ENCODE results near the gene NKAIN1. TPM values are rescaled to one million over a fixed set of nuclear protein-coding genes. Genes with fewer than 3 reads are reported as not detected.
"Not testable (repeated sequence)": the region's sequence is repeated elsewhere in the genome, so short reads cannot be mapped to it uniquely, and the experiment has no call there.

NKAIN1 gene
- total RNA-seq, 2 experiments from 2014 or later = not detected

DNA sequence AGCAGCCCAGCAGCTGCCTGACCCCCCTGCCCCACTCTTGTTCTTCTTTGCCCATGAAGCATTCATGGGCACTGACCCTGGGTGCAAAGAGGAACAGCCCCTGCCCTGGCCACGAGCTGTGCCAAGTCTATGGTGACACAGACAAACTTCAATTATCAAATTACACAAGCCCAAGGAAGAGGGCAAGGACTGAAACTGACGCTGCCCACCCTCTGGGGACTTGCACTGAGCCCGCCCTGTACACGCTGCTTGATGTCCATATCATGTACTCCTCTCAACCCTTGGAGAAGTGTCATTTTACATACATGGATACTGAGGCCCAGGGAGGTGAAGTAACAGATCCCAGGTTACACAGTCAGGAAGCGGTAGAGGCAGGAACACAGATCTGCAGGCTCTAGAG, 32.1 kb downstream of the NKAIN1 start:
- no peaks in the 10 kb centered on the region for H3K36me3 Mint-ChIP-seq (ENCODE audit: low read depth)
- H3K4me1 Mint-ChIP-seq (ENCODE audit: low read depth) = no peaks in the 10 kb centered on the region
- H3K9me3 Mint-ChIP-seq = peaks cover 7% of the 10 kb centered on the region
- no peaks in the 10 kb centered on the region for H3K27me3 Mint-ChIP-seq (ENCODE audit: low read depth)
- H3K27ac Mint-ChIP-seq = no peak overlapping the region
- H3K4me3 Mint-ChIP-seq = no peak overlapping the region
- intact Hi-C loops (cut with micrococcal nuclease) = no loop called here
- CTCF ChIA-PET = interaction anchor here (0.6 kb wide), 1 partner anchor 12 kb away, joined by 5 read pairs; no protein-coding TSS in a partner anchor
- DNase-seq = no peak

DNA sequence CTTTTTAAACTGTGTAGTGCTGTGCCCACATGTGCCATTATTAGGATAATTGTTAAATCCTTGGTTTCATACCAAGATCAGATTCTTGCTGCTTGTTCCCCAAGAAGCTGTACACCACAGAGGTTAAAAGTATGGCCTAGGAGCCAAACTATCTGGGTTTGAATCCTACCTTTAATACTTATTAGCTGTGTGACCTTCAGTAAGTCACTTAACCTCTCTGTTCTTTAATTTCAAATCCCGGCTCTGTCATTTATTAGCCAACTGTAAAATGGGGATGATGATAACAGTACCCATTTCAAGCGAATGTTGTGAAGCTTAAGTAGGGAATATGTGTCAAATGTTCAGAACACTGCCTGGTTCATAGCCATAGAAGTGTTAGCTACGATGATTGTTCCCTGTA, 32.6 kb downstream of the NKAIN1 start:
- no peak overlapping the region for H3K4me3 Mint-ChIP-seq
- intact Hi-C loops (cut with micrococcal nuclease) = no loop called here
- no peaks in the 10 kb centered on the region for H3K4me1 Mint-ChIP-seq (ENCODE audit: low read depth)
- H3K27ac Mint-ChIP-seq = no peak overlapping the region
- H3K36me3 Mint-ChIP-seq (ENCODE audit: low read depth) = no peaks in the 10 kb centered on the region
- DNase-seq = no peak
- CTCF ChIA-PET = interaction anchor here (0.6 kb wide), 1 partner anchor 12 kb away, joined by 5 read pairs; no protein-coding TSS in a partner anchor
- H3K9me3 Mint-ChIP-seq = peaks cover 5% of the 10 kb centered on the region
- H3K27me3 Mint-ChIP-seq (ENCODE audit: low read depth) = no peaks in the 10 kb centered on the region

DNA sequence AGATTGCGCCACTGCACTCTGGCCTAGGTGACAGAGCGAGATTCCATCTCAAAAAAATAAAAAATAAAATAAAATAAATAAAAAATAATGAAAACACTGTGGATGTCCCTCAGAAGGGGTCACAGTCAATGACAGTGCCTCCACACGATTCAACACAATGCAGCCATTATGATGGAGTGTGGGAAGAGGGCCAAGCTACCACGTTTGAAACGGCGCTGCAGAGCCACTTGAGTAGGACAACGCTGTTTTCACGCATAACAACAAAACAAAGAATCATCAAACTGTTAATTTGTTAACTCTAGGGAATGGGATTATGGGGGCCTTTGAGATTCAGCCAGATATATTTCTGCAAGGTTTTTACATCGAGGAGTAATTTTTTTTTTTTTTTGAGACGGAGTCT, 36.5 kb downstream of the NKAIN1 start:
- Mint-ChIP-seq H3K27ac (no peak overlapping the region), H3K36me3 (ENCODE audit: low read depth) (no peaks in the 10 kb centered on the region), H3K9me3 (no peaks in the 10 kb centered on the region), H3K4me3 (no peak overlapping the region), H3K27me3 (ENCODE audit: low read depth) (peaks cover 3% of the 10 kb centered on the region), H3K4me1 (ENCODE audit: low read depth) (no peaks in the 10 kb centered on the region)
- intact Hi-C loops (cut with micrococcal nuclease) = no loop called here
- CTCF ChIA-PET = no interaction called here
- no peak for DNase-seq

DNA sequence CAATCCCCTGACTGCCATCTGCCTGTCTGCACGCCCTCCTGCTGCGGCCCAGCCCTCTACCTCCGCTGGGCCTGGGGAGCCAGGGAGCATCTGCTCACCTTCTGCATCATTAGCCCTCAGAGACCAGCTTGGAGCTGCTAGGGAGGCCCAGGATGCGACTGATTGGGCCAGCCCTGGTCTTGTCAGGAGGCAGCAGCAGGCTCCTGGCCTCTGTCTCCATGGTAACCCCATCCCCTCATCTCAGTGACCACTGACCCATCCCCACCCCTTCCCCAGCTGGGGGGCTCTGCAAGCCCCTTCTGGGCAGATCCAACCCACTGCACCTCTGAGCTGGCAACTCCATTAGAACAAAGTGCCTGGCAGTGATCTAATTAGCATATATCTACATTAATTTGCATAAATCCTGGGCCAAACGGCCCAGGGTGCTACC, 37.7 kb downstream of the NKAIN1 start:
- Mint-ChIP-seq H3K4me3 (no peak overlapping the region), H3K27ac (no peak overlapping the region), H3K4me1 (ENCODE audit: low read depth) (no peaks in the 10 kb centered on the region), H3K36me3 (ENCODE audit: low read depth) (no peaks in the 10 kb centered on the region), H3K27me3 (ENCODE audit: low read depth) (peaks cover 3% of the 10 kb centered on the region), H3K9me3 (no peaks in the 10 kb centered on the region)
- DNase-seq = no peak
- CTCF ChIA-PET = no interaction called here
- intact Hi-C loops (cut with micrococcal nuclease) = no loop called here

DNA sequence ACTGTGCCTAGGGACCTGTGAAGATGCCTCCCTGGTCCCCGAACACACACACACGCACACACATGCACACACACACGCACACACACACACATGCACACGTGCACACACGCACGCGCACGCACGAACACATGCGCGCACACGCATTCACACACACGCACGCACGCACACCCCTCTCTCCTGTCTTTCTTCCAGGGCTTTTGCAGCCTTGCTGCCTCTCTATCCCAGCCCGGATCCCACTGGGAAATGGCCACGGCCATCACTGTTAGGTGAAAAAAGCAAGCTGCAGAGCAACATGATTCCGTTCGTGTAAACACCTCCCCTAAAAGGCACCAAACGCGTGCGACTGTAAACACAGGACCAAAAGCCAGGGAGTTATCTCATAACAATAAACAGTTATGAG, 39.7 kb downstream of the NKAIN1 start:
- peaks cover 3% of the 10 kb centered on the region for H3K27me3 Mint-ChIP-seq (ENCODE audit: low read depth)
- no peak for DNase-seq
- CTCF ChIA-PET = no interaction called here
- H3K9me3 Mint-ChIP-seq = no peaks in the 10 kb centered on the region
- no peaks in the 10 kb centered on the region for H3K36me3 Mint-ChIP-seq (ENCODE audit: low read depth)
- intact Hi-C loops (cut with micrococcal nuclease) = no loop called here
- no peak overlapping the region for H3K27ac Mint-ChIP-seq
- no peaks in the 10 kb centered on the region for H3K4me1 Mint-ChIP-seq (ENCODE audit: low read depth)
- no peak overlapping the region for H3K4me3 Mint-ChIP-seq

DNA sequence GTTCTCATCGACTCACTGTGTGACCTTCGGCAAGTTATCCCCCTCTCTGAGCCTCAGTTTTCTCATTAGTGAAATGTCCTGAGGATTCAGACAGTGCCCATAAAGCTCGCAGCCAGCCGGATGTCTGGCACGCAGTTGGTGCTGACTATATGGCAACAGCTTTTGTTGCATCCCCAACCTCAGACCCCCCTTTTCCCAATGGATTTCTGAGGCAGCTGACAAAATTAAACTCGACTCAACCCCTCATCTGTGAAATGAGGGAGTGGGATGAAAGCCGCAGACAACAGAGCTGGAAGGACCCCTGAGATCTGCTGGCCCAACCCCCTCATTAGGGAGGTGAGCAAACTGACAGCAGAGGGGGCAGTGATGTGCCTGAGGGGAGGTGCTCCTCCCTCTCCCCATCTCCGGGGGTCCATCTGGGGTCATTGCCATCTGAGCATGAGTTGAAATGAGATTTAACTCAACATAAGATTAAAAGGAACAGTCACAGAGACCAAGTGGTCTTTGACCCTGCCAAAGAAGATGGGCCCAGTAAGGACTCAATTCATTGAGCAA, 40.4 kb downstream of the NKAIN1 start:
- Mint-ChIP-seq H3K27ac (no peak overlapping the region), H3K4me1 (ENCODE audit: low read depth) (no peaks in the 10 kb centered on the region), H3K4me3 (no peak overlapping the region), H3K9me3 (no peaks in the 10 kb centered on the region), H3K36me3 (ENCODE audit: low read depth) (no peaks in the 10 kb centered on the region), H3K27me3 (ENCODE audit: low read depth) (peaks cover 3% of the 10 kb centered on the region)
- intact Hi-C loops (cut with micrococcal nuclease) = no loop called here
- DNase-seq = no peak
- CTCF ChIA-PET = interaction anchor here (0.7 kb wide), 1 partner anchor 13 kb away, joined by 3 read pairs; no protein-coding TSS in a partner anchor

DNA sequence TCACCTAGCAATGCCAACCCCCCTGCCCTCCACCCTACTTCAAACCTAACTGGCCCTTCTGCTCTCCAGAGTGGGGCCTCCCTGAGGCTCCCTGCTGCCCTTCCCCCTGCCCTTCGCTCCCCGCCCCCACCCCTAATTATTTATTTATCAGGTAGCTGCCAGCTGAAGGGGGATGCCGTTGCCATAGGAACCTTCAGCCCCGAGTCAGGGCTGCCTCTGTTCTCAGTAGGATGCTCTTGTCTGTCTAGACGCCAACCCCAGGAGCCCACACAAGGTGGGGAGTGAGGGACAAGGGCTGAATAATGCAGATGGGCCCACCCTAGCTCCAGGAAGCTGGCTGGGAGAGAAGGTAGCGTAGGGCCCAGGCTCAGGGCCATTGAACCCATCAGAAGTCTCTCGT, 41.1 kb downstream of the NKAIN1 start:
- Mint-ChIP-seq H3K9me3 (no peaks in the 10 kb centered on the region), H3K4me3 (no peak overlapping the region), H3K27ac (no peak overlapping the region), H3K4me1 (ENCODE audit: low read depth) (no peaks in the 10 kb centered on the region), H3K36me3 (ENCODE audit: low read depth) (no peaks in the 10 kb centered on the region), H3K27me3 (ENCODE audit: low read depth) (peaks cover 3% of the 10 kb centered on the region)
- no peak for DNase-seq
- intact Hi-C loops (cut with micrococcal nuclease) = no loop called here
- CTCF ChIA-PET = no interaction called here

DNA sequence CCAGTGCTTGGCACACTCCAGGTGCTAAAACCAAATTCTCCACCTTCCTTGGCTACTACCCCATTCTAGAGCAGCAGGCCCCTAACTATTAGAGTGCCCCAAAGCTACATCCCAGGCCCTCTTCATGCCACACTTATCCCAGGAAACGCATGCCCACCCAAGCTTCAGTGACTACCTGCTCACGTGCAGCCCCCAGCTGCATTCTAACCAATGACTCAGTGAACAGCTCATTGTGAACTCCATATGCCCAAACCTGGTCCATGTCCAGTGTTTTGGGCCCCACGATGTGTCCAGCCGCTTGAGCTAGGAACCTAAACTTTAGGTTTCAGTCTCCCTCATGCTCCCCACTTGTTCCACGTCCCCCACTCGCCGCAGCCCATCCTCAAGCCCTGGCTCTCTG, 41.5 kb downstream of the NKAIN1 start:
- no peaks in the 10 kb centered on the region for H3K9me3 Mint-ChIP-seq
- CTCF ChIA-PET = interaction anchor here (0.8 kb wide), 1 partner anchor 138 kb away, joined by 3 read pairs; no protein-coding TSS in a partner anchor
- peaks cover 3% of the 10 kb centered on the region for H3K27me3 Mint-ChIP-seq (ENCODE audit: low read depth)
- intact Hi-C loops (cut with micrococcal nuclease) = no loop called here
- no peak for DNase-seq
- H3K4me3 Mint-ChIP-seq = no peak overlapping the region
- H3K27ac Mint-ChIP-seq = no peak overlapping the region
- H3K4me1 Mint-ChIP-seq (ENCODE audit: low read depth) = no peaks in the 10 kb centered on the region
- no peaks in the 10 kb centered on the region for H3K36me3 Mint-ChIP-seq (ENCODE audit: low read depth)

DNA sequence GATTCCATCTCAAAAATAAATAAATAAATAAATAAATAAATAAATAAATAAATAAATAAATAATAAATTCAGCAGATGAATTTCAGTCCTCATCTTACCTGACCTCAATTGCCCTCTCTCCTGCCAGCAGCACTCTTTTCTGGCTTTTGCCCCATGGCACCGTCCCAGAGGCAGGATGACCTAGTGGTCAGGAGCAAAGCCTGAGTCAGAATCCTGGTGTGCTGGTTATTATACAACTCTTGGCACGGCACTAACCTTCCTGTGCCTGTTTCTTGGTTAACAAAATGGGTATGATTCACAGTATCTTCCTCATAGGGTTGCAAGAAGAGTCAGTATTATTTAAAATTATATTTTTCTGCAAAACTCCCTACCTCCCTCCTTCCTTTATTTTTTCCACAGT, 43.0 kb downstream of the NKAIN1 start:
- Mint-ChIP-seq H3K9me3 (no peaks in the 10 kb centered on the region), H3K4me3 (no peak overlapping the region)
- intact Hi-C loops (cut with micrococcal nuclease) = no loop called here

DNA sequence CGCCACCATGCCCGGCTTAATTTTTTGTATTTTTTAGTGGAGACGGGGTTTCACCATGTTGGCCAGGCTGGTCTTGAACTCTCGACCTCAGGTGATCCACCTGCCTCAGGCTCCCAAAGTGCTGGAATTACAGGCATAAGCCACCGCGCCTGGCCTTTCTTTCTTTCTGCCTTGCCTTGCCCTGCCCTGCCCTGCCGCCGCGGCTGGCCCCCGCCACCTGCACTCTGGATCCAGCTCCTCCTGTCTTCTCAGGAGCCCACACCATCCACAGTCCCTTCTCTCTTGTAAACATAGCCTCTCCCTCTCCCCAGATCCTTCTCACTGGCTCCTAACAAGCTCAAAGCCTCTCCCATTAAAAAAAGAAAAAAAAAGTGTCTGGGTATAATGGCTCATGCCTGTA, 44.4 kb downstream of the NKAIN1 start:
- H3K36me3 Mint-ChIP-seq (ENCODE audit: low read depth); H3K4me3 Mint-ChIP-seq; H3K4me1 Mint-ChIP-seq (ENCODE audit: low read depth); DNase-seq; intact Hi-C loops (cut with micrococcal nuclease); H3K27ac Mint-ChIP-seq; H3K27me3 Mint-ChIP-seq (ENCODE audit: low read depth); H3K9me3 Mint-ChIP-seq: not testable (repeated sequence)
- CTCF ChIA-PET = interaction anchor here (0.7 to 1.1 kb wide), 3 partner anchors 12 kb away, joined by 3 to 6 read pairs (median 5); no protein-coding TSS in a partner anchor

More for the DNA sequence above, 43.0 kb downstream of the NKAIN1 start:
- no peaks in the 10 kb centered on the region for H3K4me1 Mint-ChIP-seq (ENCODE audit: low read depth)
- no peaks in the 10 kb centered on the region for H3K36me3 Mint-ChIP-seq (ENCODE audit: low read depth)
- no peak overlapping the region for H3K27ac Mint-ChIP-seq
- CTCF ChIA-PET = no interaction called here
- no peak for DNase-seq
- H3K27me3 Mint-ChIP-seq (ENCODE audit: low read depth) = peaks cover 3% of the 10 kb centered on the region

DNA sequence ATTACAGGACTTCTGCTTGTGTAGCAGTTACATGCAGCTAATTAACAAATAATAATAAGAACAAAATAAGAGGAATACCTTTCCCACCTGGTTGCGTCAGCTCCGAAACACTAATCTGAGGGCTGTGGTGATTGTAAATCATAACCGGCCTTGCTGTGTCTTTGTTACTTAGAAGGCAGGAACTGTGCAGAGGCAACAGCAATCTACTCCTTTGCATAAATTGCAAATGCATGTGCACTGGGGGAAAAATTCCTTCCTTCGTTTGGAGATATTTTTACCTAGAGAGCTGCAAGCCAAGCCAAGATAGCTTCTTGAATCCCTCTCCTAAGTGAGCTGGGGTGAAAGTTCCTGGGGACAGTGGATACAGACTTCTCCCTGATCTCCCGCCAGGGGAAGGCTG, 46.0 kb downstream of the NKAIN1 start:
- H3K4me3 Mint-ChIP-seq = no peak overlapping the region
- no peak overlapping the region for H3K27ac Mint-ChIP-seq
- no peaks in the 10 kb centered on the region for H3K36me3 Mint-ChIP-seq (ENCODE audit: low read depth)
- intact Hi-C loops (cut with micrococcal nuclease) = no loop called here
- no peaks in the 10 kb centered on the region for H3K9me3 Mint-ChIP-seq
- H3K4me1 Mint-ChIP-seq (ENCODE audit: low read depth) = no peaks in the 10 kb centered on the region
- CTCF ChIA-PET = interaction anchor here (0.6 to 1.3 kb wide), 2 partner anchors 9 to 95 kb away, joined by 4 to 5 read pairs; no protein-coding TSS in a partner anchor
- no peak for DNase-seq
- H3K27me3 Mint-ChIP-seq (ENCODE audit: low read depth) = no peaks in the 10 kb centered on the region

DNA sequence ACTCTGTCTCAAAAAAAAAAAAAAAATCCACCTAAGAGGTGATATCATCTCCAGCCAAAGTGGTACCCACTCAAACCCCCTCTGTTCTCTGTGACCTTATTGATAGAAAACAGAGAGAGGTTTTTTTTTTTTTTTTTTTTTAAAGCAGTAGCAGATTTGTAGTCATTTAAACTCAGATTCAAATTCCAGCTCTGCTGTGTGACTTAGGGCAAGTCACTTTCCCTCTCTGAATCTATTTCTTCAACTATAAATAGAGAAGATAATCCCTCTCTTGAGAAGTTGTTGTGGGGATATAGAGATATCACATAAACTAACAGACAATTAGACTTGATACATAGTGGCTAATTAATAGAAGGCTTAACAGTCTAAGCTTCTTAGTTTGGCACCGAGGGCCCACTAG, 48.4 kb downstream of the NKAIN1 start:
- Mint-ChIP-seq H3K27ac (no peak overlapping the region), H3K27me3 (ENCODE audit: low read depth) (no peaks in the 10 kb centered on the region), H3K4me3 (no peak overlapping the region), H3K36me3 (ENCODE audit: low read depth) (no peaks in the 10 kb centered on the region), H3K4me1 (ENCODE audit: low read depth) (no peaks in the 10 kb centered on the region), H3K9me3 (no peaks in the 10 kb centered on the region)
- intact Hi-C loops (cut with micrococcal nuclease) = no loop called here
- no peak for DNase-seq
- CTCF ChIA-PET = interaction anchor here (0.7 to 1.4 kb wide), 3 partner anchors 8 to 447 kb away, joined by 3 to 6 read pairs (median 3); no protein-coding TSS in a partner anchor

Data from activated naive CD4-positive, alpha-beta T cell treated with anti-CD3 and anti-CD28 coated beads for 36 hours (primary cell).